PFSK-1 (cell line): ENCODE data around the gene GALNS.

Experiments used
- FOXP2 ChIP-seq: optimal IDR thresholded peaks from 2 replicates; pipeline ENCODE3; 2011; ENCODE audit warnings: borderline replicate concordance, control low read depth, inconsistent platforms; ENCODE audit not compliant: insufficient read depth; ENCODE audit errors: extremely low read length, extremely low read depth
- POLR2AphosphoS5 ChIP-seq: IDR thresholded peaks from 2 replicates; pipeline ENCODE4 v1.6.1; 2012; ENCODE audit warnings: low read depth, mild to moderate bottlenecking, control low read depth, low read length, moderate library complexity
- REST ChIP-seq, 2 experiments: IDR thresholded peaks; 2 replicates each; pipeline versions ENCODE4 v1.6.1 to v1.8.0; 2011 to 2012; ENCODE audit warnings: low read depth in 2 of 2, low read length in 2 of 2, control low read depth in 1 of 2, inconsistent platforms in 1 of 2, mild to moderate bottlenecking in 1 of 2, moderate library complexity in 1 of 2; ENCODE audit not compliant: insufficient read depth in 1 of 2
- SIN3A ChIP-seq: IDR thresholded peaks from 2 replicates; pipeline ENCODE4 v1.6.1; 2012; ENCODE audit warnings: mild to moderate bottlenecking, low read length, moderate library complexity, borderline replicate concordance; ENCODE audit not compliant: insufficient read depth
- TAF1 ChIP-seq: IDR thresholded peaks from 2 replicates; pipeline ENCODE4 v1.6.1; 2012; ENCODE audit warnings: low read length, control low read depth, borderline replicate concordance; ENCODE audit not compliant: insufficient read depth

GALNS gene

GRCh38 chr16:88899901-88900661, 43.3 kb upstream of the GALNS start:
- TF ChIP-seq REST (IDR thresholded peaks at IDR 0.05; ENCODE audit: insufficient read depth in 1 of 2, low read depth in 2 of 2, low read length in 2 of 2) (no peak), TAF1 (no peak), POLR2AphosphoS5 (no peak), SIN3A (no peak), FOXP2 (no peak)

GRCh38 chr16:88897696-88898425, 41.1 kb upstream of the GALNS start:
- no peak for TF ChIP-seq TAF1
- no peak for TF ChIP-seq FOXP2
- no peak for TF ChIP-seq SIN3A
- no peak for TF ChIP-seq POLR2AphosphoS5
- TF ChIP-seq REST (IDR thresholded peaks at IDR 0.05; ENCODE audit: insufficient read depth in 1 of 2, low read depth in 2 of 2, low read length in 2 of 2), result no peak

GRCh38 chr16:88896238-88897070, 39.7 kb upstream of the GALNS start:
- TF ChIP-seq POLR2AphosphoS5 (no peak), SIN3A (no peak), REST (IDR thresholded peaks at IDR 0.05; ENCODE audit: insufficient read depth in 1 of 2, low read depth in 2 of 2, low read length in 2 of 2) (no peak), TAF1 (no peak), FOXP2 (no peak)

- no peak for TF ChIP-seq REST (IDR thresholded peaks at IDR 0.05; ENCODE audit: insufficient read depth in 1 of 2, low read depth in 2 of 2, low read length in 2 of 2)
- no peak for TF ChIP-seq TAF1
- TF ChIP-seq FOXP2, result no peak
- TF ChIP-seq POLR2AphosphoS5, result no peak
- TF ChIP-seq SIN3A, result no peak
Measured at GRCh38 chr16:88895335-88895734, 38.6 kb upstream of the GALNS start.
